G401 (cell line): ENCODE results near the gene EEF1AKMT4. TPM values are rescaled to one million over a fixed set of nuclear protein-coding genes. Genes with fewer than 3 reads are reported as not detected.

ENCODE experiments used
- DNase-seq: peaks from one replicate; pipeline ENCODE4 v3.0.0-alpha.2; 2015; ENCODE audit warnings: low spot score
- in situ Hi-C: cut with HindIII; loops from 2 replicates; pipeline ENCODE4 v1.10.0; 2016; ENCODE audit warnings: low sequenced_read_pairs, mixed read lengths
- total RNA-seq: library from RNA; depleted of rRNA; stranded (reverse); fragments of >200 nt; shearing (Covaris generic); gene quantifications from 2 replicates; pipeline ENCODE4 v1.2.3, GENCODE V29; 2014; rRNA removed

EEF1AKMT4 gene
- total RNA-seq, 1 experiment from 2014 or later: 18.8 TPM

DNA sequence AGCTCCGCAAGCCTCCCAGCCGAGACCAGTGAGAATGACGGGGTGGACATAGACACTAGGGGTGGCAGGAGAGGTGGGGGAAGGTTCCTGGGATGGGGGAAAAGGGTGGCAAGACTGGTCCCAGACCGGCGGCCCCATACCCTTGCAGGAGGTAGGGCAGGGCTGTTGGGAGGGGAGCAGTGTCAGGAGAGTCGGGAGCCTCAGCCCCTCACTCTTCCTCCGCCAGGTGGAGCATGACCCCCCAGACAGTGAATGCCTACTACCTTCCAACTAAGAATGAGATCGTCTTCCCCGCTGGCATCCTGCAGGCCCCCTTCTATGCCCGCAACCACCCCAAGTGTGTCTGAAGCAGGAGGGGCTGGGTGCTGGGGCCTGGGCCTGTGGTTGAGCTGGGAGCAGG lies 40.9 kb downstream of the EEF1AKMT4 start:
- no peak for DNase-seq
- in situ Hi-C loops: no loop called here

DNA sequence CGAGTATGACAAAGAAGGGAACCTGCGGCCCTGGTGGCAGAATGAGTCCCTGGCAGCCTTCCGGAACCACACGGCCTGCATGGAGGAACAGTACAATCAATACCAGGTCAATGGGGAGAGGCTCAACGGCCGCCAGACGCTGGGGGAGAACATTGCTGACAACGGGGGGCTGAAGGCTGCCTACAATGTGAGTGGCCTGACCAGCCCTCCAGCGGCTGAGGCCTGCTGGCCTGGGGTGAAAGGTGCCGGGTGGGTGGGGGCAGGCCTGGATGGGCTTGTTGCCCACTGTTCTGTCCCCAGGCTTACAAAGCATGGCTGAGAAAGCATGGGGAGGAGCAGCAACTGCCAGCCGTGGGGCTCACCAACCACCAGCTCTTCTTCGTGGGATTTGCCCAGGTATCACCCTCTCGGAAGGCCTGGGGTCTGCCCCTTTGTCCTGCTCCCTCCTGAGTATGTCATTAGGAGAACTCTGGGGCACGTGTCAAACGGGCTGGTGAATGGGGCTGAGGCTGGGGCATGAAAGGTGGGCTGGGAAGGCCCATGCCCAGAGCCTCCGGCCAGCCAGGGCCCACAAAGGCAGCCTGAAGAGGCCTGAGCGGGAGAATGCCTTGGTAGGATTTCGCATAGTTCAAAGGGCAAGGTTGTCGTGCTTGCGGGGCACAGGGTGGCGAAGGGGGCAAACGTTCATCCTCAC lies 41.7 kb downstream of the EEF1AKMT4 start:
- in situ Hi-C loops: no loop called here

DNA sequence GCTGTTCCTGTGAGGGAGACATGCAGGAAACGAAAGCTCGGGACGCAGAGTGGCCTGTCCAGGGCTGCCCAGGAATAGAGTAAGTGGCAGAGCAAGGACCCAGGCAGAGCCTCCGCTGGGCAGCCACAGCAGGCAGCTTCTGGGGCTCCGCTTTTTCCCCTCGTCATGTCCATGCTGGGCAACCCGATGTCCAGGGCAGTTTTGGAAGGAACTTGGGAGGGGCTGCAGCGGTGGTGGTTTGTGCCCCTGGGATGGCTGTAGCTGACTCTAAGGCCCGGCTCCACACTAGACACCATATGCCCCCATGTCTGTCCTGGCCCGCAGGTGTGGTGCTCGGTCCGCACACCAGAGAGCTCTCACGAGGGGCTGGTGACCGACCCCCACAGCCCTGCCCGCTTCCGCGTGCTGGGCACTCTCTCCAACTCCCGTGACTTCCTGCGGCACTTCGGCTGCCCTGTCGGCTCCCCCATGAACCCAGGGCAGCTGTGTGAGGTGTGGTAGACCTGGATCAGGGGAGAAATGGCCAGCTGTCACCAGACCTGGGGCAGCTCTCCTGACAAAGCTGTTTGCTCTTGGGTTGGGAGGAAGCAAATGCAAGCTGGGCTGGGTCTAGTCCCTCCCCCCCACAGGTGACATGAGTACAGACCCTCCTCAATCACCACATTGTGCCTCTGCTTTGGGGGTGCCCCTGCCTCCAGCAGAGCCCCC lies 42.4 kb downstream of the EEF1AKMT4 start:
- in situ Hi-C loops: no loop called here
- DNase-seq: no peak

More for the DNA sequence above, 41.7 kb downstream of the EEF1AKMT4 start:
- no peak for DNase-seq

- in situ Hi-C loops: no loop called here
- no peak for DNase-seq
Observed at GRCh38 chr3:184295771-184296170, 46.3 kb downstream of the EEF1AKMT4 start.

DNA sequence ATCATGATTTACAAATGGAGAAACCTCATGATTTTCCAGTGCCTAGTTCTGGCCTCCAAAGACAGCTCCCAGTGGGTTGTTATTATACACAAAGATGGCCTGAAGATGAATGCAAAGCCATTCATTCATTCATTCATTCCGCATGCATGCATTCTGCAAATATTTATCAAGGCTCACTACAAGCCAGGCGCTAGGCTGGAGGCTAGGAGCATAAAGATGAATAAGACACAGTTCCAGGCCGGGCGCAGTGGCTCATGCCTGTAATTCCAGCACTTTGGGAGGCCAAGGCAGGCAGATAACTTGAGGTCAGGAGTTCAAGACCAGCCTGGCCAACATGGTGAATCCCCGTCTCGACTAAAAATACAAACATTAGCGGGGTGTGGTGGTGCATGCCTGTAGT lies 47.1 kb downstream of the EEF1AKMT4 start:
- in situ Hi-C loops: no loop called here
- DNase-seq: no peak

GRCh38 chr3:184298759-184299487 lies 49.5 kb downstream of the EEF1AKMT4 start, which contains the start of gene PSMD2:
Gene PSMD2, plus strand, starts transcription at chr3:184299241. Its CDS starts 26 bp downstream, at chr3:184299267.
- peak; percentile 97 for DNase-seq
- in situ Hi-C loops: no loop called here

GRCh38 chr3:184299488-184300377 lies 50.3 kb downstream of the EEF1AKMT4 start:
- DNase-seq: no peak
- in situ Hi-C loops: no loop called here

DNA sequence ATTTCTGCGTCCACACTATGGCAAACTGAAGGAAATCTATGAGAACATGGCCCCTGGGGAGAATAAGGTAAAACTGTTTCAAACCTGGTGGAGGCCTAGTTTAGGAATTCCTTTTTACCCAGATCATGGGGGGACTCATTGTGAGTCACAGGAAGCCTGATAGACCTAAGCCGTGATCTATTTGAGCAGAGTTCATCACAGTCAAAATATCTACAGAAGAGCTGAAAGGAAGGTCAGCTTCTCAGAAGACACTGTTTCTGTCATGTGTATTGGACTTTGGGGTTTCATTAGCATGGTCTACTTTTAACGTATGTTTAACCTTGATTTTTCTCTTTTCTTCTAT lies 50.9 kb downstream of the EEF1AKMT4 start:
- no peak for DNase-seq
- in situ Hi-C loops: no loop called here

DNA sequence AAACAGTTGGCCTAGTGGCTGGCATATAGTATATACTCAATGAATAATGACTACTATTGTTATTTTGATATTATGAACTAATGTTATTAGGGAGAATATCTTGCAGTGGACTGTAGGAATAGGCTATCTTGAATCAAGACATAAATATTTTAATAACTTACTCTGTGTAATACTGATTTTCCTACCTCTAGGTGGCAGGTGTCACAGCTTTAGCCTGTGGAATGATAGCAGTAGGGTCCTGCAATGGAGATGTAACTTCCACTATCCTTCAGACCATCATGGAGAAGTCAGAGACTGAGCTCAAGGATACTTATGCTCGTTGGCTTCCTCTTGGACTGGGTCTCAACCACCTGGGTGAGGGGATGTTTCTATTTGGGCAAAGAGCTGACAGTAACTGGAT lies 56.1 kb downstream of the EEF1AKMT4 start:
- DNase-seq: peak; percentile 20
- in situ Hi-C loops: no loop called here

- in situ Hi-C loops: no loop called here
- DNase-seq: no peak
Observed at GRCh38 chr3:184306341-184306972, 57.0 kb downstream of the EEF1AKMT4 start.

DNA sequence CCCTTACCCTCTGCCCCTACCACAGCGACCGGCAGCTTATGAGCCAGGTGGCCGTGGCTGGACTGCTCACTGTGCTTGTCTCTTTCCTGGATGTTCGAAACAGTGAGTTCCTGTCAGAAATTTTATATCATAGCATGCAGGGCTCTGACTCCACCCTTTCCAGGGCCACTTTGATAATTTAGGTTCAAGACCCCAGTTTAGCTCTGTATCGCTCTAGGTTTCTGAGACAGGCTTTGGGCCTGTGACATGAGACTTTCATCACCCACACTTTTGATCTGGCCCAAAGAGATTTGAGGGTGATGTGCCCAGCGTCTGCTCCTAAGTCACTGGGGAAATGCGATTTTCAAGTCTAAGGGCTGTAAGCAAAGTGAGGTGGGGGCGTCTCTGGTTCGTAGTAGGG lies 58.4 kb downstream of the EEF1AKMT4 start:
- DNase-seq: no peak
- in situ Hi-C loops: no loop called here

Other genes starting within 250 kb of the EEF1AKMT4 start
- 7.4 and 8.6 TPM in 2 replicates for gene ABCC5, start 231.8 kb upstream of the EEF1AKMT4 start, total RNA-seq
- not detected in 2 replicates for gene HTR3D, start 217.9 kb upstream of the EEF1AKMT4 start, total RNA-seq
- not detected in 2 replicates for gene HTR3C, start 196.6 kb upstream of the EEF1AKMT4 start, total RNA-seq
- not detected in 2 replicates for gene HTR3E, start 152.6 kb upstream of the EEF1AKMT4 start, total RNA-seq
- 64.3 and 64.9 TPM in 2 replicates for gene EIF2B5, start 114.3 kb upstream of the EEF1AKMT4 start, total RNA-seq
- gene DVL3, start 94.3 kb upstream of the EEF1AKMT4 start, total RNA-seq: 41.6 and 47.0 TPM in 2 replicates
- 330 and 352 TPM in 2 replicates for gene AP2M1, start 74.8 kb upstream of the EEF1AKMT4 start, total RNA-seq
- gene ABCF3, start 63.5 kb upstream of the EEF1AKMT4 start, total RNA-seq: 47.0 and 63.5 TPM in 2 replicates
- gene VWA5B2, start 20.1 kb upstream of the EEF1AKMT4 start, total RNA-seq: 0.20 and 0.43 TPM in 2 replicates
- 24.8 and 32.4 TPM in 2 replicates for gene ALG3, start 710 bp upstream of the EEF1AKMT4 start, total RNA-seq
- 0.25 and 0.37 TPM in 2 replicates for gene CAMK2N2, start 11.9 kb downstream of the EEF1AKMT4 start, total RNA-seq
- not detected in 2 replicates for gene ECE2, start 26.4 kb downstream of the EEF1AKMT4 start, total RNA-seq
- gene PSMD2, start 49.6 kb downstream of the EEF1AKMT4 start, total RNA-seq: 629 and 907 TPM in 2 replicates
- gene EIF4G1, start 64.9 kb downstream of the EEF1AKMT4 start, total RNA-seq: 295 and 341 TPM in 2 replicates
- gene FAM131A, start 87.9 kb downstream of the EEF1AKMT4 start, total RNA-seq: 20.7 and 31.2 TPM in 2 replicates
- 6.7 and 10.7 TPM in 2 replicates for gene CLCN2, start 111.9 kb downstream of the EEF1AKMT4 start, total RNA-seq
- 136 and 144 TPM in 2 replicates for gene POLR2H, start 112.0 kb downstream of the EEF1AKMT4 start, total RNA-seq
- 0.12 and 0.20 TPM in 2 replicates for gene THPO, start 128.5 kb downstream of the EEF1AKMT4 start, total RNA-seq
- gene CHRD, start 130.4 kb downstream of the EEF1AKMT4 start, total RNA-seq: 1.4 and 1.8 TPM in 2 replicates